Fibroblast of mammary gland (primary cell): ENCODE data around the gene CNNM4.

ENCODE experiments used
- DNase-seq: peaks from one replicate; pipeline ENCODE4 v3.0.0-alpha.2; 2010; ENCODE audit warnings: low read depth
- H3K4me3 ChIP-seq: 2 replicates; pipeline ENCODE4 v1.5.1; 2011; ENCODE audit warnings: low read depth, mild to moderate bottlenecking, low read length, moderate library complexity; ENCODE audit not compliant: control insufficient read depth
- CTCF ChIP-seq: conservative IDR thresholded peaks from 2 replicates; pipeline ENCODE4 v1.5.1; 2011; ENCODE audit warnings: low read depth, low read length, inconsistent platforms; ENCODE audit not compliant: control insufficient read depth, insufficient read depth

CNNM4 gene

GRCh38 chr2:96811917-96812316 is 51.2 kb downstream of the CNNM4 start:
- TF ChIP-seq CTCF, result no peak
- DNase-seq, result peak; percentile 87
- H3K4me3 ChIP-seq, result no peak overlapping the region

GRCh38 chr2:96813656-96814055 is 53.0 kb downstream of the CNNM4 start:
- TF ChIP-seq CTCF, result no peak
- DNase-seq, result no peak
- no peak overlapping the region for H3K4me3 ChIP-seq

GRCh38 chr2:96815326-96816126 is 54.8 kb downstream of the CNNM4 start:
- H3K4me3 ChIP-seq, result peak overlapping the region; percentile 65
- DNase-seq, result peak; percentile 44
- TF ChIP-seq CTCF, result no peak

GRCh38 chr2:96816127-96816835 is 55.6 kb downstream of the CNNM4 start, which contains the start of gene CNNM3:
Gene CNNM3, plus strand, starts transcription at chr2:96816268. Its CDS starts 10 bp downstream, at chr2:96816278.
- peak; percentile 25 for TF ChIP-seq CTCF
- peak; percentile 82 for DNase-seq
- H3K4me3 ChIP-seq, result peak within 1 kb of the TSS; percentile 65

- TF ChIP-seq CTCF, result no peak
- DNase-seq, result peak; percentile 21
- peak overlapping the region; percentile 38 for H3K4me3 ChIP-seq
These were observed 56.4 kb downstream of the CNNM4 start for GRCh38 chr2:96816836-96817702.

- H3K4me3 ChIP-seq, result no peak overlapping the region
- no peak for TF ChIP-seq CTCF
These were observed 57.2 kb downstream of the CNNM4 start for GRCh38 chr2:96817882-96818281.

More at GRCh38 chr2:96817882-96818281, 57.2 kb downstream of the CNNM4 start:
- DNase-seq, result no peak
